BJ (cell line): ENCODE measurements around the gene GLI3. TPM values are rescaled to one million over a fixed set of nuclear protein-coding genes. Genes with fewer than 3 reads are reported as not detected.

Experiments
- CTCF ChIA-PET: fragments of 350-600 bp; formaldehyde crosslinking; extraction: SDS; loops from one replicate; lab custom pipeline; 2021; ENCODE audit warnings: antibody characterized with exemption, inconsistent platforms; lab: Yijun Ruan, JAX
- POLR2A ChIA-PET: fragments of 300-600 bp; sonication (Branson Sonifier 250); formaldehyde crosslinking; extraction: SDS; loops from one replicate; lab custom pipeline; 2021; ENCODE audit warnings: antibody characterized with exemption; lab: Charles Lee
- DNase-seq: peaks from one replicate; pipeline ENCODE4 v3.0.0-alpha.2; 2011; ENCODE audit warnings: low read depth
- H3K27me3 ChIP-seq: 2 replicates; pipeline ENCODE4 v1.6.0; 2011; ENCODE audit warnings: low read length; ENCODE audit not compliant: control insufficient read depth, insufficient read depth
- H3K36me3 ChIP-seq: 2 replicates; pipeline ENCODE4 v1.5.1; 2011; ENCODE audit warnings: low read length; ENCODE audit not compliant: control insufficient read depth, insufficient read depth
- H3K4me3 ChIP-seq: 2 replicates; pipeline ENCODE4 v1.5.1; 2011; ENCODE audit warnings: low read depth, mild to moderate bottlenecking, control low read depth, low read length
- polyA plus RNA-seq: library from polyadenylated mRNA; depleted of rRNA; stranded (reverse); fragments of >200 nt; gene quantifications from 2 replicates; pipeline ENCODE4 v1.2.3, GENCODE V29; 2011
- TF ChIP-seq, protein P1 (sequence below): IDR thresholded peaks from 2 replicates; pipeline ENCODE4 v1.5.1; 2011; ENCODE audit warnings: low read depth, mild to moderate bottlenecking, control low read depth, inconsistent platforms, low read length, moderate library complexity; ENCODE audit not compliant: insufficient read depth

GLI3 gene
- polyA plus RNA-seq, 1 experiment, result 5.1 TPM

DNA sequence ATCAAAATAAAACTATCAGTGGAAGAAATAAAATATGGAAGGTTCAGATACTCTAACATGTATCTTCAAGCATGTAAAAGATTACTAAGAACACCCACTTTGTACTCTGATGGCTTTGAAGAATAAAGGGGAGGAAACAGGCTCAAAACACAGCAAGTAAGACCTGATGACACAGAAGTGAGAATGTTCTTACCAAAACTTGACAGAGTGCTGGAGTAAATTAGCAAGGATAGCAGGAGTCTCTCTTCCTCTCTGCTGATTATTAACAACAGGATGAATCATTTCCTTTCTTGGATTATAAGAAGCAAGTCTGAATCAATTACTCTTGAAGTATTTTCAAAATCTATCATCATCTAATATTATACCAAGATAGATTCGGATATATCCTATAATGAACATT lies 47.5 kb downstream of the GLI3 start:
- Histone ChIP-seq H3K4me3 (no peak overlapping the region), H3K27me3 (no peaks in the 10 kb centered on the region), H3K36me3 (no peaks in the 10 kb centered on the region)
- POLR2A ChIA-PET, result no interaction called here
- TF ChIP-seq, protein P1, sequence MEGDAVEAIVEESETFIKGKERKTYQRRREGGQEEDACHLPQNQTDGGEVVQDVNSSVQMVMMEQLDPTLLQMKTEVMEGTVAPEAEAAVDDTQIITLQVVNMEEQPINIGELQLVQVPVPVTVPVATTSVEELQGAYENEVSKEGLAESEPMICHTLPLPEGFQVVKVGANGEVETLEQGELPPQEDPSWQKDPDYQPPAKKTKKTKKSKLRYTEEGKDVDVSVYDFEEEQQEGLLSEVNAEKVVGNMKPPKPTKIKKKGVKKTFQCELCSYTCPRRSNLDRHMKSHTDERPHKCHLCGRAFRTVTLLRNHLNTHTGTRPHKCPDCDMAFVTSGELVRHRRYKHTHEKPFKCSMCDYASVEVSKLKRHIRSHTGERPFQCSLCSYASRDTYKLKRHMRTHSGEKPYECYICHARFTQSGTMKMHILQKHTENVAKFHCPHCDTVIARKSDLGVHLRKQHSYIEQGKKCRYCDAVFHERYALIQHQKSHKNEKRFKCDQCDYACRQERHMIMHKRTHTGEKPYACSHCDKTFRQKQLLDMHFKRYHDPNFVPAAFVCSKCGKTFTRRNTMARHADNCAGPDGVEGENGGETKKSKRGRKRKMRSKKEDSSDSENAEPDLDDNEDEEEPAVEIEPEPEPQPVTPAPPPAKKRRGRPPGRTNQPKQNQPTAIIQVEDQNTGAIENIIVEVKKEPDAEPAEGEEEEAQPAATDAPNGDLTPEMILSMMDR, result no peak
- CTCF ChIA-PET, result no interaction called here
- DNase-seq, result no peak

DNA sequence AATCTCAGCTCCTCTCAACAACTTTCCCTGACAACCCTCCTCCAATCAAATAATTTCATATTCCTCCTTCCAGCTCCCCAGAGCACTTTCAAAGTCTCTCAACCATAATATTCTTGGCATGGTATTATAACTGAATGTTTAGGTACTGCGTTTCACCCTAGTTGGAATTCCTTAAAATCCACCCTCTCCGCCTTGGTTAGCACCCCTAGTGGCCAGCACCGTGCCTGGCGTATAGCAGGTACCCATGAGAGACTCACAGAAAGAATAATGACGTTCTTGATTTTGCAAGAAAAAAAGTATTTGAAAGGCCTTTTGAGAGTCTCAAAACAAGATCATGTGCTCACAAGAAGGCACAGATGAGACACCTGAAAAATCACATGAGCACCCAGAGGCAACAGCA lies 50.9 kb downstream of the GLI3 start:
- no peaks in the 10 kb centered on the region for H3K36me3 ChIP-seq
- CTCF ChIA-PET, result interaction anchor here (0.8 kb wide), 1 partner anchor 15 kb away, joined by 5 read pairs; no protein-coding TSS in a partner anchor
- POLR2A ChIA-PET, result no interaction called here

DNA sequence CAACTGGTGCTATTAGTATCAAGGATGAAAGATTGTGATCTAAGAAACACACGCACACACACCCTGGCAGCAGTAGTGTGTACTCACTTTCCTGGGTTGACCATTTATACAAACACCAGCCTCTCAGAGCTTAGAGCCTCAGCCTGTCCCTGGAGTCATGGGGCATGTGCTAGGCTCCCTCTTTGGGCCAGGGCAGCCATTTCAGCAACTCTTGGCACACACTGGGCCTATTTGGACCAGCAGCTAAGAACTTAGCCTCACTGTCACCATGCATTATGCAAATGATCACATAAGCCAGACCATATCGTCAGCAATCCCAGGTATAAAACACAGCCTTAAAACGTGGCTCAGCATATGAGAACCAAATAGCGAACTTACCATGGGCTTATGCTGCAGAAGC lies 51.3 kb downstream of the GLI3 start:
- no peak overlapping the region for H3K4me3 ChIP-seq
- DNase-seq, result no peak
- no peaks in the 10 kb centered on the region for H3K36me3 ChIP-seq
- no peaks in the 10 kb centered on the region for H3K27me3 ChIP-seq
- CTCF ChIA-PET, result interaction anchor here (0.8 kb wide), 1 partner anchor 15 kb away, joined by 5 read pairs; no protein-coding TSS in a partner anchor
- POLR2A ChIA-PET, result no interaction called here
- TF ChIP-seq, protein P1, result no peak

More for the DNA sequence above, 50.9 kb downstream of the GLI3 start:
- Histone ChIP-seq H3K4me3 (no peak overlapping the region), H3K27me3 (no peaks in the 10 kb centered on the region)
- no peak for DNase-seq
- TF ChIP-seq, protein P1, result peak; percentile 25; the same call in 1 of the 2 replicates

DNA sequence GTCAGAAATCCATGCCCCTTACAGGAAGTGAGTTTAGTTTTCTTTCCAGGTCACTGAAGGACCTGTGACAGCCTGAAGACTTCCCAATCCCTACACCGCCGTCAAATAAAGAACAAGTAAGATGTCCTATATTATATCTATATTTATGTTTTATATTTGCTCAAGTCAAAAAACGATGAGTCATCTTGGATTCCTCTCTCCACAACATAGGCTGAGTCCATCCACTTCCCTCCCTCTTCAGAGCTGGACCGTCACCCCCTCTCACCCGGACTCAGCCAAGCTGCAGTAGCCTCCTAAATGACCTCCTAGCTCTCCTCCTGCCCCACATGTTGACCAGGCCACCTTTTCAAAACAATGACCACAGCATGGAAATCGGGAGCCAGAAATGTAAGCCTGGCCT lies 53.5 kb downstream of the GLI3 start:
- ChIA-PET POLR2A (no interaction called here), CTCF (interaction anchor here (1.1 kb wide), 1 partner anchor 9 kb away, joined by 4 read pairs; no protein-coding TSS in a partner anchor)
- Histone ChIP-seq H3K27me3 (no peaks in the 10 kb centered on the region), H3K4me3 (no peak overlapping the region), H3K36me3 (0 out of 2 replicates have a peak, but pooled peaks cover 1% of the 10 kb centered on the region)
- DNase-seq, result no peak
- TF ChIP-seq, protein P1, result no peak

DNA sequence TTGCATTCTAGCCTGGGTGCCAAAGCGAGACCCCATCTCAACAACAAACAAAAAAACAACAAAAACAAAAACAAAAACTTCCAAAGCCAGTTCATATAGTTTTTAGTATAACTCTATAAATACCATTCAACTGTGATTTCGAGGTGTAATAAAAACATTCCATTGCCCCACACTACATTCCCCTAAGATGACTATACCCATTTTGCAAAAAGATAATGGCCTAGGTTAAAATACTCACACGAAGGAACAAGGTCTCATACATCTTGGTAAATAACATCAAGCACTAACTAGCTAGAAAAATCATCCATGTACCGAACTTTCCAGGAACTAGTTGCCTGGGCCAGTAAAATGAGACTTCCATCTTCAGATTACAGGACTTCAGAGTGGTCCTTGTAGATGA lies 55.4 kb downstream of the GLI3 start:
- TF ChIP-seq, protein P1, result no peak
- H3K27me3 ChIP-seq, result no peaks in the 10 kb centered on the region
- no peak for DNase-seq
- CTCF ChIA-PET, result no interaction called here
- POLR2A ChIA-PET, result no interaction called here
- H3K36me3 ChIP-seq, result 0 out of 2 replicates have a peak, but pooled peaks cover 1% of the 10 kb centered on the region
- H3K4me3 ChIP-seq, result no peak overlapping the region
